Epidermal melanocyte (primary cell): ENCODE measurements around the gene WNT7B.
A peak's percentile ranks its signal among the peaks of the same experiment; 100 is the strongest.

ENCODE experiments used
- DNase-seq: peaks from one replicate; pipeline ENCODE4 v3.0.0; 2011; ENCODE audit warnings: low spot score; ENCODE audit not compliant: insufficient read length

WNT7B gene

GRCh38 chr22:45977003-45977411, at the start of gene WNT7B:
Gene WNT7B, minus strand, starts transcription at chr22:45977162. Its CDS starts 408 bp downstream, at chr22:45976754.
- no peak for DNase-seq

DNA sequence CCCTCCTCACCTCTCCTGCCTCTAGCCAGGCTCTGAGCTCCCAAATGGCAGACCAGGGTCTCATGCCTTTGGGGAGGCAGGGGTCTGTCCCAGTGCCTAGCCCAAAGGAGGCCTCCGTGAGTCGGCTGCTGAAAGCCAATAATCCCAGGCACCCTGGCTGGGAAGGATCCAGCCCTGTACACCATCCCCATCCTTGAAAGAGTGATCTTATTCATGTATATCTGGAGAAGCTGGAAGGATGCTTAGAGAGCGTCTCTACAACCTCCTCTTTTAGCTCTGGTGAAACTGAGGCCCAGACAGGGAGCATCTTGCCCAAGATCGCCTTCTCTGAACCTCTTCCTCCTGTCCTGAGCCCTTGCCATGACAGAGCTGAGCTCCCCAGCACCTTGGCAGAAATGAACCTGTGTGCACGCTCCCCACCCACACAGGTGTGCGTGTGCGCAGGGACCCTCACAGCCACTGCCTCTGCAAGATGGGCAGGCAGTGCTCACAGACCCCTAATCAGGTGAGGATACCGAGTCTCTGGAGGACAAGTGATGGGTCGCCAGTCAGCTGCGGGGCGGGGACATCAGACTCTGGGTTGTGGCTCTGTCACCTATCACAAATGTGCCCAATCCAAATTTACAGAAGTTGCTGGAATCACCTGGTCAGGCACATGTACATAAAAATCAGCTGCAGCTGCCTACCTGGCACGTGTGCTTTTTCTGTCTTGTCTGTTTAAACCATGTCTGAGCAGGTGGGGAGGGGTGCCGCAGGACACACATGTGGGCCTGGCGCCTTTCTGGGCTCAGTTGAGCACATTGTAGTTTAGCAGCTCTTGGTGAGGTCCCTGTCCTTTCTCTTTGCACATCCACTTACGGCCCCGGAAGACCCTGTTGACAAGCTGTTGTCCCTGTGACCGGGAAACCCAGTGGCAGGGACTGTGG, 49.3 kb upstream of the WNT7B start:
- DNase-seq: no peak

DNA sequence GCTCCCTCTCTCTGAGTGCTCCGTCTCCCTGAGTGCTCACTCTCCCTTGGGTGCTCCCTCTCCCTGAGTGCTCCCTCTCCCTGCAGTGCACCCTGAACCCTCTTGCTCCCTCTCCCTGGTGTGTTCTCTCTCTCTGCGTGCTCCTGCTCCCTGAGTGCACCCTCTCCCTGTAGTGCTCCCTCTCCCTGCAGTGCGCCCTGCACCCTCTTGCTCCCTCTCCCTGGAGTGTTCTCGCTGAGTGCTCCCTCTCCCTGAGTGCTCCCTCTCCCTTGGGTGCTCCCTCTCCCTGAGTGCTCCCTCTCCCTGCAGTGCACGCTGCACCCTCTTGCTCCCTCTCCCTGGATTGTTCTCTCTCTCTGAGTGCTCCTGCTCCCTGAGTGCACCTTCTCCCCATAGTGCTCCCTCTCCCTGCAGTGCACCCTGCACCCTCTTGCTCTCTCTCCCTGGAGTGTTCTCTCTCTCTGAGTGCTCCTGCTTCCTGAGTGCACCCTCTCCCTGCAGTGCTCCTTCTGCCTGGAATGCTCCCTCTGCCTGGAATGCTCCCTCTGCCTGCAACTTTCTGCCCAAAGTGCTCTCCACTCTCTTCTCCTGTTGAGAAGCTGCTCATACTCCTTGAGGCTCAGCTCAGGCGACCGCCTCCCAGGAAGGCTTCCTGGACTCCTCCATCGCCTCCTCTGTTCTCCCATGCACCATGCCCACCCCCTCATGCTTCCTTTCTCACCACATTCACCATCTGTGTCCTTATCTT, 48.4 kb upstream of the WNT7B start:
- DNase-seq: no peak

DNA sequence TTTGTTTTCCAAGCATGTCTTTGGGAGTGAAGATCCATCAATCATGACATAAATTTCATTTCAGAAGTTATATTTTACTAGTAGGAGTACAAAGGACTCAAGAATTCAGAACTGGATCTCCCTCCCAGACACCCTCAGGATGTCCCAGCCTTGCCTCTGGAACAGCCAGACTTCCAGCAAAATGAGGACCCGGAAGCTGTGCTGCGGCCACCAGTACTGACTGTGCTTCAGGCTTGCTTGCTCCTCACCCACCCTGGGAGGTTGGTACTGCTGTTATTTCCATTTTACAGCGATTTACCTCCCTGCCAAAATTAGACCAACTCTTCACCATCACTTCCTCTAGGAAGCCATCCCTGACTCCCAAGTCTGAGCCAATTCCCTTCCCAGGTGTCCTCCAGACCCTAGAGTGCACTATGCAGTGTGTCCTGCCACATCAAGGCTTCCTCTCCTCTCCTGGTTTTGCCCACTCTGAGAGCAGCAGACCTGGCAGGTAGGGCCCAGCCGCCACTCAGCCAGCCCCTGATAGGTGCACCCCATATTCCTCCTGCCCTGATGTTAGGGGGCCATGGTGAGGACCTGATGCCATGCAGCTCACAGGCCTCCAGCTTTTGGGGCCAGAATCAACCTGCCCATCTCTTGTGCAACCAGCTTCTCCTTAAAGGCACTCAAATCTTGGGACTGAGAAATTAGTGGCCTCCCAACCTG, 47.3 kb upstream of the WNT7B start:
- DNase-seq: no peak

DNA sequence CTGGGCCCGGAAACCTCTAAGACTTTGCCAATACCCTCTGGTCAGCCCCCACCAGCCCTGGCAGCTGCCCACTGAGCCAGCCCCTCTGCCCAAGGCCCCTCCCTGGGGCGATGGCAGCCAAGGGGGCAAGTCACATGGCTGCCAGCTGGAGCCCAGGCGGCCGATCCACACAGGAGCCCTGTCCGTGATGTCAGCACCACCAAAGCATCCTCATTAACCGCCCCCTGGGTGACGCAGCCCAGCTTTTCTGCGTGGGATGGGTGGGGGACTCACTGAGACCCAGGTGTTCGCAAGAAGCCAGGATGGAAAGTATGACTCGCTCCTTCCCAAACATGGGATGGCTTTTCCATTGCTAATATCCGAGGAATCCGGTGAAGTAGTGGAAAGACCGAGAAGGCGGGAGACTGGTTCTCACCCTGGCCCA, 46.6 kb upstream of the WNT7B start:
- DNase-seq: no peak

DNA sequence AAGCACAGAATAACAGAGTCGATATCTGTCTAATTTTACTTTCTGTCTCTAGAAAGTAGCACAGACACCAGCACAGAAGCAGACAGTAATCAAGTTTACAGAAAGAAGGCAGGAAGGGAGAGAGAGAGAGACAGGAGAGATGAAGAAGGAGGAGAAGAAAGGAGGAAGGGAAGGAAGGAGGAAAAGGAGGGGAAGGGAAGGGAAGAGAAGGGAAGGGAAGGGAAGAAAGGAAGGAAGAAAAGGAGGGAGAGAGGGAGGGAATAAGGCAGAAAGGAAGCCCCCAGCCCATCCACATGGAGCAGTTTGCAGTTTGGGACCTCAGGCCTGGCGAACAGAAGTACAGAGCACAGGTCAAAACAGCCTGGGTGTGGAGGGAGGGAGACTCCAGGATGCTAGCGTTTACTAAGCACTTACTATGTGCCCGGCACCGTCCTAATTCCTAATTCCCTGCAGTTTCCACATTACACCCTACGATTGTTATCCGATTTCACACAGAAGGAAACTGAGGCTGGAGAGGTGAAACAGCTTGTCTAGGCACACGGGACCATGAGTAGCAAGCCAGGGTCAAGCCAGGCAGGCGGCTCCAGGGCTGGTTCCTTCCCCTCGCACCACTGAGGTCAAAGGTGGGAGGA, 46.0 kb upstream of the WNT7B start:
- DNase-seq: no peak

DNA sequence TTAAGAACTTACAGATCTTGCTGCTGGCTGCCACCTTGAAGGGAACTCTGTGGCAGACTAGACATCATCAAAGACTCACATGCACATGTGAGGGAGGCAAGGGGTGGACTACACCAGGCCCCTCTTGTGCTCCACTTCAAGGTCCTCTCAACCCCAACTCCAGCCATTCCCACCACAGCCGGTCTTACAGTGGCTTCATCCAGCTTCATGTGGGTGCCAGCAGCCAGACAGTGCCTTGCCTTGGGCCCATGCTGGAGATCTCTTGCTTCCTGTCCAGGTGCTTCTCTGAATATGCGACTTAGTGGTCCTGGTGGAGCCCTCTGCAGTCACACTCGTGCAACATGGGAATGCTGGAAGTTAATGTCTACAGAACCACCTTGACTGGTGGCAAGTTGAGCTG, 44.6 kb upstream of the WNT7B start:
- no peak for DNase-seq

DNA sequence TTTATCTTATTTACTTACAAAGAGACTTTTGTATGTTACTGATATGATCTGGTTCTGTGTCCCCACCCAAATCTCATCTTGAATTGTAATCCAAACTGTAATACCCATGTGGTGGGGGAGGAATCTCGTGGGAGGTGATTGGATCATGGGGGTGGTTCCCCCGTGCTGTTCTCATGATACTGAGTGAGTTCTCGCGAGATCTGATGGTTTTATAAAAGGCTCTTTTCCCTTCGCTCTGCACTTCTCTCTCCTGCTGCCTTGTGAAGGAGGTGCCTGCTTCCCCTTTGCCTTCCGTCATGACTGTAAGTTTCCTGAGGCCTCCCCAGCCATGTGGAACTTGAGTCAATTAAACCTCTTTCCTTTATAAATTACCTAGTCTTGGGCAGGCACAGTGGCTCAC, 42.4 kb upstream of the WNT7B start:
- no peak for DNase-seq

DNA sequence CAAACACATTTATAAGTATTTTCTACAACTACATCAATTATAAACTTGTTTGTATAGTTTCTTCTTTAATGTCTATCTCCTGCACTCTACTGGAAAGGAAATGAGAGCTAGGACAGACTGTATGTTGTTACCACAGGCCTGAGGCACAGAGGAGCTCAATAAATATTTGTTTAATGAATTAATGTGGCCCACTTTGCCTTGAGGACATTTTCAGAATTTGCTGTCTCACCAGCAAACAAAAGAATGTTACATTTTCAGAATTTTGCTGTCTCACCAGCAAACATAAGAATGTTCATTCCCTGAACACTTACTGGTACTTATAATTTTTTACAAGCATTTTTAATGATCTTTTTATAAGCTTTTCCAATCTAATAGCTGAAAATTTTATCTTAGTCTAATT, 41.9 kb upstream of the WNT7B start:
- DNase-seq: no peak

DNA sequence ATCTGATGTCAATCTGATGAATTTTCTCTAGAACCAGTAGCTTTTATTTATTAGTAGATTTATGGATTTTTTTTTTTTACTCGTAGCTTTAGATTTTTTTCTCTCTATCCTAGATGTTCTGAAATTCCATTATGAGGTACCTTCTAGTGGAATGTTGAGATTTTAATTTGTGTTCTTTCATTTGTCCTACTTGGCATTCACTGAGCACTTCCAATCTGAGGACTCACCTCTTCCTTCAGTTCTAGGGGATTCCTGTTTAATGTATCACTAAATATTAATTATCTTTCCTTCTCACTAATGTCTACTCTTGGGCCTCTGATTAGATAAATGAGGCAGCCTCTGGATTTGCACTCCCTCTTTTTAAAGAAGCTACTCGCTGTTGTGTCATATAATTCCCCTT, 40.2 kb upstream of the WNT7B start:
- DNase-seq: no peak

DNA sequence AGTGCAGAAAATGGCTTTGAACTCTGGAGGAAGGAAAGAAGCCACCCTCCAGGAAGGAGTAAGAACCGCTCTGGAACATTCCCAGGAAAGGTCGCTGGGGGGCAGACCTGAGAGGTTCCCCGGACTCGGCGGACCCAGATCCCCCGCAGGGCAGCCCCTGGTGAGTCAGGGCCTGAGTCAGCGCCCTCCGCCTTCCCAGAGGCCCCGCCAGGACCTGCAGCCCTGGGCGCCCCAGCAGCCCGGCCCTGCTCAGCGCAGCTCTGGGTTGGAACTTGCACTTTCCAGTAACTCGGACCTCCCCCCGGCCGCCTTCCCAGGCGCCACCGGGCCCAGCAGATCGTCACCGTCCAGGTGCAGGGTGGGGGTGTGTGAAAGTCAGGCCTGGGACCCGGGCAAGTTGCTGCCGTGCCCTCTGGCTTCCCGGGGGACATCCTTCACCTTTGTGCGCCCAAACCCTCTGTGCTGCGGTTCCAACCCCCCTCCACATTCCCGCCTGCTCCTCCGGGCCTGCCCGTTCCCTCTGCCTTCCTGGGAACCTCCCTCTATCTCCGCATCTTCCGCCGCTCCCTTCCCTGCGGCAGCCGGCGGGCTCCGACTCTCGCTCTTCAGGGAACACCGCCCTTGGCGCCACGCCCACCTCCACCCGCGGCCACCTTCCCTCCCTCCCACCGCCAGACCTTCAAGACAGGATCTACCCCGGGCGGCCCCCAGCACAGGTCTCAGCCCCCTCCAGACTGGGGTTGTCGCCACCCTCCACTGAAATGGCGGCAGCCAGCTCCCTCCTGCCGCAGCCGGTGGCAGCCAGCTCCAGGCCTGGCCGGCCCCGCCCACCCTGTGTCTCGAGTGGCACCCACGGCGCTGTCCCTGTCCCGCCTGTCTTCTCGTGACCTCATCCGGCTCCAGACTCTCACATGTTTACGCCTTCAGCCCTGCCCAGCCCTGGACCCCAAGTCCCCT, 36.8 kb upstream of the WNT7B start:
- DNase-seq: peak; percentile 93

DNA sequence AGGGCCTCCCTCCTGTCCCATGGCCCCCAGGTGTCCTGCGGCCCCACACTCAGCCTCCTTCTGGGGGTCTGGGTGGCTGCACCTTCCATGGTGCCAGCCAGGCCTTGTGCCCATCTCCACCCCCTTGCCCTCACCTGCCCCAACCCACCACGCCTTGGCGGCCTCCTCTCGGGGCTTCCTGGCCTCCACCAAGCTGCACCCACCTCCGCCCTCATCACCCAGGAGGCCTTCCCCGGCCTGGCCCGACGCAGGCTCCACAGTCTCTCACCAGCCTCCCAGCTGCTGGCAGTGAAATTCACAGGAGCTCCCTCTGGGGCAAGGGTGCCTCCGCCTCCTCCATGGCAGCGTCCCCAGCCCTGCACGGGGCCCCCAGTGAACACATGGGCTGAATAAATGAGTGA, 35.9 kb upstream of the WNT7B start:
- no peak for DNase-seq

- no peak for DNase-seq
These were observed 35.4 kb upstream of the WNT7B start for GRCh38 chr22:46012182-46012880.

DNA sequence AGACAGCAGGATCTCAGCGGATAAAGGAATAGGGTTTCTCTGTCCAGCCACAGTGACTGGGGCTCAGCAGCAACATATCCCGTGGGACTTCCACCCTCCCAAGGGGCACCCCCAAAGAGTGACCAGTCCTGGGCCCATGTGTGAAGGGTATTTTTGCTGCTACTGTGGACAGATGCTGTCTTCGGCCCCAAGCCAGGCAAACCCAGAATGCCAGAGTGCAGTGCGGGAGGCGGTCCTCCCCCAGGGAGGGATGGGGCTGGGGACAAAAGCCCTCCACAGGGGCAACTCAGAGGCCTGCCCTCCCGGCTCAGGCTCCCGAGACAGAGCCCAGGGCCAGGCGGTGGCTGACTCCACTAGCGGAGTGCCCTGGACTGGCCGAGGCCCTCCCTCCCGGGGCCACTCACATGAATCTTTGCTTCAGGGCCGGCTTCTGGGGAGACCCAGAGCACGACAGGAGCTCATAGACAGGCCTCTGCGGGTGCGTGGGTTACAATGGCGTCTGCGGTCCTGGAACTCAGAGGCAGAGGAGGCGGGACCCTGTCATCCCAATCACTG, 34.7 kb upstream of the WNT7B start:
- no peak for DNase-seq

DNA sequence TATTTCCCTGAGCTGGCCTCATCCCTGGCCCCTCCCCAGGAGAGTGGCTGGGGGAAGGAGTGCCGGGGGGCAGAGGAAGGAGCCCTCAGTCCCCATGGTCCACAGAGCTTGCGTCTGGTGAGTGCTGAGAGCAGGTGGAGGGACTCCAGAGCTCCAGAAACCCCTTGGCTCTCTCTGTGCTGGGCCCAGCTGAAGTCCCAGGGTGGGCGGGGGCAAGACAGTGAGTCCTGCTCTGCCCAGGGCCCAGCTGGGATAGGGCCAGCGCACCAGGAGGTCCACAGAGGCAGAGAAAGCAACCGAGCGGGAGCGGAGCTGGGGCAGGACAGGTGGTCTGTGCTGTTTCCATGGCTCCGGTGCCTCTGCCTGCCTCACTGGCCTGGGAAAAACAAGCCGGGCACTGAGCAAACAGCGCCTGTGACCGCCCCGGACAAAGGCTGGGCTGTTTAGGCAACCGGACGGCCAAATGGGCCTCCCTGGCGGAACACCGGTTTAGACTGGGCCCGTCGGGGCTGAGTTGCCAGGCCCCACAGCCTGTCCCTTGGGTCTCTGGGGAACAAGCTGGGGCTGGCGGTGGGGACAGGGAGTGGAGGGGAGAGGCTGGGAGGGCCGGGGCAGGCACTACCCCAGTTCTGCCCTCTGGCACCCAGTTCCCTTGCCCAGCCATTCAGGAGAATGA, 34.1 kb upstream of the WNT7B start:
- no peak for DNase-seq

DNA sequence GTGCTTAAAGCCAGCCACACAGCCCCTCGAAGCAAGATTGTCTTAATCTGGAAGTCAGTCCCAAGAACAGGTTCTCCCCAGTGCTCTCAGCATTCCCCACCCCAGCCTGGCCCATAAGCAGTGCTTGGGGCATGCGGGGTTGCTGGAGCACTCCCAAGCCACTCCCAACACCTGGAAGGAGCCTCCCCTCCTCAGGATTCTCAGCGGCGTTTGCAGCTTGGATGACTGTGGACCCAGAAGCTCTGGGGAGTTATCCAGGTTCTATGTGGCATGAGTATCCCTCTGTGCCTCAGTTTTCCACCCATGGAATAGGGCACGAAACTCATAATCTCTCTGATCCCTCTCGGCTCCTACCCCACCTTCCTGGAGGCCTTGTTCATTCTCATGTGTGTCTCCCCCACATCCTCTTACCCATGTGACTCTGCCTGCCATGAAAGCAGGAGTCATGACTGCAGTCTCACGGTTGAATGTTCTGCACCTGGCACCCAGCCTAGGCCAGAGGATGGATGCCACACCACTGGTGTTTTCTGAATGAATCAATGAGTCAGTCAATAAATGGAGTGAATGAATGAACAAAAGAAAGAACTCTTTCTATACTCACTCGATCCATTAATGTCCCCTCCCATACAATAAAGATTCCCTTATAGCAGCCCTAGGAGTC, 33.4 kb upstream of the WNT7B start:
- no peak for DNase-seq

DNA sequence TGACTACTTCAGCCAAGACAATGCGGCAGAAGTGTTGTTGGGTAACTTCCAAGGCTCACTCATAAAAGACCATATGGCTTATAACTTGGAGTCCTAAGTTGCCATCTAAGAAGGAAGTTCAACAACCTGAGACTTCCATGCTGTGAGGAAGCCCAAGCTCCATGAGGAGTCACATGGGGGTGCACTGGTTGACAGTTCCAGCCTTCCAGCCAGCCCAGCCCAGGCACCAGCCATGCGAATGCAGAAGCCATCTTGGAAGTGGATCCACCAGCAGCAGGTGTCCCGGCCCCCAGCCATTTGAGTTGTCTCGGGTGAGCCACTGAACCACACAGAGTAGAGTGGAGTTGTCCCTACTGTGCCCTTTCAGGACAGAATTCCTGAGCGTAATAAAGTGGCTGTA, 32.8 kb upstream of the WNT7B start:
- DNase-seq: no peak

- no peak for DNase-seq
These were observed 32.1 kb upstream of the WNT7B start for GRCh38 chr22:46008836-46009596.
